Osteoblast (primary cell): ENCODE results near the gene VPS13D. TPM values are rescaled to one million over a fixed set of nuclear protein-coding genes. Genes with fewer than 3 reads are reported as not detected.

Experiments
- DNase-seq: peaks from one replicate; pipeline ENCODE4 v3.0.0; 2011; ENCODE audit warnings: low spot score, mixed read lengths; ENCODE audit not compliant: insufficient read length; ENCODE audit errors: missing footprints
- H2AFZ ChIP-seq: 2 replicates; pipeline ENCODE4 v1.6.0; 2011; ENCODE audit warnings: mild to moderate bottlenecking, low read length
- H3K27ac ChIP-seq: 2 replicates; pipeline ENCODE4 v1.5.1; 2011; ENCODE audit warnings: mild to moderate bottlenecking, low read depth, low read length, moderate library complexity
- H3K27me3 ChIP-seq: 2 replicates; pipeline ENCODE4 v1.6.0; 2012; ENCODE audit warnings: mild to moderate bottlenecking, control low read depth, inconsistent platforms, low read length, moderate library complexity; ENCODE audit not compliant: insufficient read depth
- H3K36me3 ChIP-seq: 2 replicates; pipeline ENCODE4 v1.5.1; 2011; ENCODE audit warnings: mild to moderate bottlenecking, low read length, control low read depth, moderate library complexity; ENCODE audit not compliant: insufficient read depth
- H3K4me1 ChIP-seq: 2 replicates; pipeline ENCODE4 v1.5.1; 2011; ENCODE audit warnings: mild to moderate bottlenecking, low read length, control low read depth, moderate library complexity; ENCODE audit not compliant: insufficient read depth
- H3K4me2 ChIP-seq: 2 replicates; pipeline ENCODE4 v1.6.0; 2011; ENCODE audit warnings: mild to moderate bottlenecking, low read length; ENCODE audit not compliant: insufficient read depth
- H3K4me3 ChIP-seq: fragments of 200-600 bp; sonication (generic); 3 replicates; pipeline ENCODE4 v1.5.1; 2012; ENCODE audit warnings: mild to moderate bottlenecking, low read length, inconsistent platforms; ENCODE audit not compliant: insufficient read depth
- H3K79me2 ChIP-seq: 2 replicates; pipeline ENCODE4 v1.6.0; 2012; ENCODE audit warnings: mild to moderate bottlenecking, low read length, control low read depth, inconsistent platforms; ENCODE audit not compliant: insufficient read depth
- H3K9me3 ChIP-seq: 2 replicates; pipeline ENCODE4 v1.5.1; 2011; ENCODE audit warnings: low read depth, low read length, control low read depth
- H4K20me1 ChIP-seq: 2 replicates; pipeline ENCODE4 v1.6.0; 2012; ENCODE audit warnings: mild to moderate bottlenecking, low read length, control low read depth; ENCODE audit not compliant: insufficient read depth
- CTCF ChIP-seq: IDR thresholded peaks from 2 replicates; pipeline ENCODE4 v1.5.1; 2011; ENCODE audit warnings: mild to moderate bottlenecking, low read depth, low read length, moderate library complexity; ENCODE audit errors: extremely low read depth
- total RNA-seq: library from RNA; depleted of rRNA; stranded (reverse); fragments of >200 nt; gene quantifications from 2 replicates; pipeline ENCODE4 v1.2.3, GENCODE V29; 2012

VPS13D gene
- total RNA-seq, 1 donor = 48.5 TPM

- TF ChIP-seq CTCF = no peak
- DNase-seq = no peak
- Histone ChIP-seq H3K36me3 (peaks cover 20% of the 10 kb centered on the region), H3K4me1 (peaks cover 5% of the 10 kb centered on the region), H4K20me1 (no peaks in the 10 kb centered on the region), H3K79me2 (no peaks in the 10 kb centered on the region), H3K9me3 (no peaks in the 10 kb centered on the region), H3K4me3 (no peak overlapping the region), H3K27me3 (no peaks in the 10 kb centered on the region), H3K4me2 (no peak overlapping the region), H3K27ac (no peak overlapping the region), H2AFZ (no peak overlapping the region)
These were observed 186.9 kb downstream of the VPS13D start for GRCh38 chr1:12416744-12417143.

- Histone ChIP-seq H4K20me1 (no peaks in the 10 kb centered on the region), H2AFZ (no peak overlapping the region), H3K9me3 (no peaks in the 10 kb centered on the region), H3K4me1 (peaks cover 5% of the 10 kb centered on the region), H3K36me3 (peaks cover 20% of the 10 kb centered on the region), H3K4me3 (no peak overlapping the region), H3K79me2 (no peaks in the 10 kb centered on the region), H3K27me3 (no peaks in the 10 kb centered on the region), H3K27ac (no peak overlapping the region), H3K4me2 (no peak overlapping the region)
- TF ChIP-seq CTCF = no peak
- no peak for DNase-seq
These were observed 187.6 kb downstream of the VPS13D start for GRCh38 chr1:12417389-12417788.

- TF ChIP-seq CTCF = no peak
- Histone ChIP-seq H3K27ac (no peak overlapping the region), H3K4me1 (peaks cover 23% of the 10 kb centered on the region), H3K9me3 (no peaks in the 10 kb centered on the region), H3K79me2 (no peaks in the 10 kb centered on the region), H3K4me3 (no peak overlapping the region), H3K27me3 (no peaks in the 10 kb centered on the region), H3K4me2 (no peak overlapping the region), H4K20me1 (no peaks in the 10 kb centered on the region), H2AFZ (no peak overlapping the region), H3K36me3 (peaks cover 20% of the 10 kb centered on the region)
- no peak for DNase-seq
These were observed 190.3 kb downstream of the VPS13D start for GRCh38 chr1:12420171-12420570.

GRCh38 chr1:12422488-12422887 is 192.7 kb downstream of the VPS13D start:
- Histone ChIP-seq H3K4me3 (no peak overlapping the region), H3K27ac (no peak overlapping the region), H3K4me1 (peaks cover 33% of the 10 kb centered on the region), H2AFZ (no peak overlapping the region), H3K79me2 (no peaks in the 10 kb centered on the region), H3K27me3 (no peaks in the 10 kb centered on the region), H3K4me2 (no peak overlapping the region), H3K9me3 (no peaks in the 10 kb centered on the region), H3K36me3 (peaks cover 1% of the 10 kb centered on the region), H4K20me1 (no peaks in the 10 kb centered on the region)
- no peak for DNase-seq
- peak; percentile 5 for TF ChIP-seq CTCF
